Neural cell (in vitro differentiated cells): ENCODE results near the gene RIMS4. TPM values are rescaled to one million over a fixed set of nuclear protein-coding genes. Genes with fewer than 3 reads are reported as not detected.

Experiments
- H2AFZ ChIP-seq: fragments of 200-600, 300-800 bp; sonication (generic), shearing (Covaris generic); 2 replicates; pipeline ENCODE4 v1.6.0; 2014; ENCODE audit warnings: low read depth, mild to moderate bottlenecking, antibody characterized with exemption, low read length, moderate library complexity
- H3F3A ChIP-seq: fragments of 200-600 bp; shearing (Covaris generic); 2 replicates; pipeline ENCODE4 v1.6.1; 2016; ENCODE audit warnings: mild to moderate bottlenecking, moderate library complexity, mixed read lengths, antibody characterized with exemption, low read length; ENCODE audit not compliant: insufficient read depth, poor library complexity, severe bottlenecking
- H3K27ac ChIP-seq: fragments of 200-600, 300-800 bp; sonication (generic), shearing (Covaris generic); 2 replicates; pipeline ENCODE4 v1.5.1; 2014; ENCODE audit warnings: mild to moderate bottlenecking, low read length, moderate library complexity
- H3K27me3 ChIP-seq: fragments of 300-800, 200-600 bp; sonication (generic), shearing (Covaris generic); 2 replicates; pipeline ENCODE4 v1.6.0; 2014; ENCODE audit warnings: mild to moderate bottlenecking, low read depth, low read length, moderate library complexity; ENCODE audit not compliant: insufficient read depth
- H3K36me3 ChIP-seq: fragments of 300-800, 200-600 bp; sonication (generic), shearing (Covaris generic); 2 replicates; pipeline ENCODE4 v1.5.1; 2014; ENCODE audit warnings: mild to moderate bottlenecking, antibody characterized with exemption, low read length, moderate library complexity; ENCODE audit not compliant: insufficient read depth
- H3K4me2 ChIP-seq: fragments of 300-800, 200-600 bp; sonication (generic), shearing (Covaris generic); 2 replicates; pipeline ENCODE4 v1.6.0; 2014; ENCODE audit warnings: mild to moderate bottlenecking, low read length
- H3K4me3 ChIP-seq: fragments of 300-800, 200-600 bp; sonication (generic), shearing (Covaris generic); 2 replicates; pipeline ENCODE4 v1.5.1; 2014; ENCODE audit warnings: mild to moderate bottlenecking, low read length, moderate library complexity
- H3K79me2 ChIP-seq: fragments of 200-600 bp; shearing (Covaris generic); replicated peaks from 2 replicates; pipeline ENCODE4 v1.6.0; 2014; ENCODE audit warnings: mild to moderate bottlenecking, low read length, moderate library complexity; ENCODE audit not compliant: insufficient read depth
- H3K9ac ChIP-seq: fragments of 300-800, 200-600 bp; sonication (generic), shearing (Covaris generic); 2 replicates; pipeline ENCODE4 v1.6.1; 2016; ENCODE audit warnings: mild to moderate bottlenecking, low read length, mixed read lengths
- H3K9me2 ChIP-seq: fragments of 200-600 bp; shearing (Covaris generic); 2 replicates; pipeline ENCODE4 v1.6.1; 2016; ENCODE audit warnings: mild to moderate bottlenecking, low read length, mixed read lengths; ENCODE audit not compliant: insufficient read depth
- H3K9me3 ChIP-seq: fragments of 200-600, 300-800 bp; sonication (generic), shearing (Covaris generic); 2 replicates; pipeline ENCODE4 v1.6.1; 2016; ENCODE audit warnings: mild to moderate bottlenecking, mixed run types, low read length, moderate library complexity, mixed read lengths
- H4K20me1 ChIP-seq: fragments of 200-600 bp; shearing (Covaris generic); 2 replicates; pipeline ENCODE4 v1.6.1; 2016; ENCODE audit warnings: mild to moderate bottlenecking, mixed run types; ENCODE audit not compliant: insufficient read depth
- EP300 ChIP-seq: fragments of 450-650 bp; conservative IDR thresholded peaks from 2 replicates; pipeline ENCODE4 v1.6.1; 2014; ENCODE audit warnings: antibody characterized with exemption, mild to moderate bottlenecking, moderate library complexity; ENCODE audit not compliant: poor library complexity, severe bottlenecking
- EZH2 ChIP-seq: fragments of 200-600, 300-800 bp; shearing (Covaris generic), sonication (generic); IDR thresholded peaks from 2 replicates; pipeline ENCODE4 v1.6.1; 2014; ENCODE audit warnings: antibody characterized with exemption, low read length, borderline replicate concordance, mild to moderate bottlenecking; ENCODE audit not compliant: insufficient read depth, poor library complexity, severe bottlenecking
- MXI1 ChIP-seq: fragments of 450-650 bp; conservative IDR thresholded peaks from 2 replicates; pipeline ENCODE4 v1.6.1; 2014; ENCODE audit warnings: antibody characterized with exemption, mild to moderate bottlenecking; ENCODE audit not compliant: poor library complexity, severe bottlenecking
- POLR2AphosphoS5 ChIP-seq: IDR thresholded peaks from 2 replicates; pipeline ENCODE4 v1.6.1; 2012
- RAD21 ChIP-seq: fragments of 450-650 bp; conservative IDR thresholded peaks from 2 replicates; pipeline ENCODE4 v1.6.1; 2014; ENCODE audit warnings: antibody characterized with exemption, mild to moderate bottlenecking, moderate library complexity
- SMC3 ChIP-seq: fragments of 450-650 bp; conservative IDR thresholded peaks from 2 replicates; pipeline ENCODE4 v1.6.1; 2014; ENCODE audit warnings: antibody characterized with exemption, mild to moderate bottlenecking, moderate library complexity; ENCODE audit not compliant: poor library complexity
- TAF1 ChIP-seq: IDR thresholded peaks from 2 replicates; pipeline ENCODE4 v1.6.1; 2012; ENCODE audit warnings: low read depth
- polyA plus RNA-seq: library from polyadenylated mRNA; depleted of rRNA; stranded (reverse); fragments of >200 nt; gene quantifications from 2 replicates; pipeline ENCODE4 v1.2.3, GENCODE V29; 2014
- TF ChIP-seq, protein P1 (sequence below): fragments of 450-650 bp; IDR thresholded peaks from 2 replicates; pipeline ENCODE4 v1.5.1; 2014; ENCODE audit warnings: antibody characterized with exemption, mild to moderate bottlenecking, moderate library complexity; ENCODE audit not compliant: poor library complexity, severe bottlenecking
- TF ChIP-seq, protein P2 (sequence below): IDR thresholded peaks from 2 replicates; pipeline ENCODE4 v1.6.1; 2012; ENCODE audit warnings: borderline replicate concordance

The RIMS4 gene
- polyA plus RNA-seq, 1 donor from 2014 or later = 40.6 TPM

DNA sequence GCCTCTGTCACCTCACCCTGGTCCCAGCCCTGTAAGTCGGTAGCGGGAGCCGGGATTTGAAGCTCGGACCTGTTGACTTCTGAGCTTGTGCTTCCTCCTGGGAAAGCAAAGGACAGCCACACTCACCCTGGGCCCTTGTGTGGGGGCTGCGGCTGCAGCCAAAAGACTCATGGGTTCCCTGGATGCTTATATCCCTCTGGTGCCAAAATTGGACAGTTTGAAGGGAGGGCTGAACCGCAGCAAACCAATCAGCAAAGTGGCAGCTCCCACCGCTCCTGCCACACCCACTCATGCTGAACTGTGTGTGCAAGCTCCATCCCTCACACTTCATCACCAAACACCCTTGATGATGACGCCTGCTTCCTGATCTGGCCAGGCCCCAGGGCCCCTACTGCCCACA, 99.1 kb downstream of the RIMS4 start:
- Histone ChIP-seq H3K27ac (no peak overlapping the region), H3K9ac (no peak overlapping the region), H3K9me2 (no peaks in the 10 kb centered on the region), H4K20me1 (no peaks in the 10 kb centered on the region), H3K79me2 (no peaks in the 10 kb centered on the region), H3K9me3 (no peaks in the 10 kb centered on the region), H2AFZ (no peak overlapping the region), H3K36me3 (no peaks in the 10 kb centered on the region), H3K4me3 (no peak overlapping the region), H3K27me3 (no peaks in the 10 kb centered on the region), H3K4me2 (no peak overlapping the region), H3F3A (no peaks in the 10 kb centered on the region)
- TF ChIP-seq, protein P1, sequence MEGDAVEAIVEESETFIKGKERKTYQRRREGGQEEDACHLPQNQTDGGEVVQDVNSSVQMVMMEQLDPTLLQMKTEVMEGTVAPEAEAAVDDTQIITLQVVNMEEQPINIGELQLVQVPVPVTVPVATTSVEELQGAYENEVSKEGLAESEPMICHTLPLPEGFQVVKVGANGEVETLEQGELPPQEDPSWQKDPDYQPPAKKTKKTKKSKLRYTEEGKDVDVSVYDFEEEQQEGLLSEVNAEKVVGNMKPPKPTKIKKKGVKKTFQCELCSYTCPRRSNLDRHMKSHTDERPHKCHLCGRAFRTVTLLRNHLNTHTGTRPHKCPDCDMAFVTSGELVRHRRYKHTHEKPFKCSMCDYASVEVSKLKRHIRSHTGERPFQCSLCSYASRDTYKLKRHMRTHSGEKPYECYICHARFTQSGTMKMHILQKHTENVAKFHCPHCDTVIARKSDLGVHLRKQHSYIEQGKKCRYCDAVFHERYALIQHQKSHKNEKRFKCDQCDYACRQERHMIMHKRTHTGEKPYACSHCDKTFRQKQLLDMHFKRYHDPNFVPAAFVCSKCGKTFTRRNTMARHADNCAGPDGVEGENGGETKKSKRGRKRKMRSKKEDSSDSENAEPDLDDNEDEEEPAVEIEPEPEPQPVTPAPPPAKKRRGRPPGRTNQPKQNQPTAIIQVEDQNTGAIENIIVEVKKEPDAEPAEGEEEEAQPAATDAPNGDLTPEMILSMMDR = no peak
- TF ChIP-seq, protein P2, sequence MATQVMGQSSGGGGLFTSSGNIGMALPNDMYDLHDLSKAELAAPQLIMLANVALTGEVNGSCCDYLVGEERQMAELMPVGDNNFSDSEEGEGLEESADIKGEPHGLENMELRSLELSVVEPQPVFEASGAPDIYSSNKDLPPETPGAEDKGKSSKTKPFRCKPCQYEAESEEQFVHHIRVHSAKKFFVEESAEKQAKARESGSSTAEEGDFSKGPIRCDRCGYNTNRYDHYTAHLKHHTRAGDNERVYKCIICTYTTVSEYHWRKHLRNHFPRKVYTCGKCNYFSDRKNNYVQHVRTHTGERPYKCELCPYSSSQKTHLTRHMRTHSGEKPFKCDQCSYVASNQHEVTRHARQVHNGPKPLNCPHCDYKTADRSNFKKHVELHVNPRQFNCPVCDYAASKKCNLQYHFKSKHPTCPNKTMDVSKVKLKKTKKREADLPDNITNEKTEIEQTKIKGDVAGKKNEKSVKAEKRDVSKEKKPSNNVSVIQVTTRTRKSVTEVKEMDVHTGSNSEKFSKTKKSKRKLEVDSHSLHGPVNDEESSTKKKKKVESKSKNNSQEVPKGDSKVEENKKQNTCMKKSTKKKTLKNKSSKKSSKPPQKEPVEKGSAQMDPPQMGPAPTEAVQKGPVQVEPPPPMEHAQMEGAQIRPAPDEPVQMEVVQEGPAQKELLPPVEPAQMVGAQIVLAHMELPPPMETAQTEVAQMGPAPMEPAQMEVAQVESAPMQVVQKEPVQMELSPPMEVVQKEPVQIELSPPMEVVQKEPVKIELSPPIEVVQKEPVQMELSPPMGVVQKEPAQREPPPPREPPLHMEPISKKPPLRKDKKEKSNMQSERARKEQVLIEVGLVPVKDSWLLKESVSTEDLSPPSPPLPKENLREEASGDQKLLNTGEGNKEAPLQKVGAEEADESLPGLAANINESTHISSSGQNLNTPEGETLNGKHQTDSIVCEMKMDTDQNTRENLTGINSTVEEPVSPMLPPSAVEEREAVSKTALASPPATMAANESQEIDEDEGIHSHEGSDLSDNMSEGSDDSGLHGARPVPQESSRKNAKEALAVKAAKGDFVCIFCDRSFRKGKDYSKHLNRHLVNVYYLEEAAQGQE = no peak
- TF ChIP-seq POLR2AphosphoS5 = no peak

DNA sequence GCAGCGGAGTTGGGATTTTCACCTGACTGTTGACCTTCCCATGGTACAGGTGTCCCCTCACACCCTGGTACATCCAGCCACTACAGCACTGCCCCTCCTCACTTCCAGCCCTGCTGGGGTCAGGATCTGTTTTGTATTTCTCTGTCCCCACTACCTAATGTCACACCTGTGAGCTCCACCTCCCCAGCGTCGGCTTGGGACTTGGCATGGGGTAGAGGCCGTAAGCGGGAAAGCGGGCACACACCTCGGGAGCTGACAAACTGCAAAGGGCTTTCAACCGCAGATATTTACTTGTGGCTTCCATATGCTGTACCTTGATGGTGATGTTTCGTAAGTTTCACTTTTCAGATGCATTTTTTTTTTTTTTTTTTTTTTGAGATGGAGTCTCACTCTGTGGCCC, 100.5 kb downstream of the RIMS4 start:
- no peak for TF ChIP-seq SMC3
- TF ChIP-seq RAD21 = no peak
- no peak for TF ChIP-seq POLR2AphosphoS5
- no peak for TF ChIP-seq EP300
- TF ChIP-seq, protein P2 = no peak
- no peak for TF ChIP-seq MXI1
- TF ChIP-seq, protein P1 = no peak
- no peak for TF ChIP-seq EZH2
- TF ChIP-seq TAF1 = no peak
- H3K9ac ChIP-seq = no peak overlapping the region

More for the DNA sequence above, 100.5 kb downstream of the RIMS4 start:
- Histone ChIP-seq H4K20me1 (no peaks in the 10 kb centered on the region), H3K79me2 (no peaks in the 10 kb centered on the region), H3K36me3 (no peaks in the 10 kb centered on the region), H3F3A (no peaks in the 10 kb centered on the region), H3K4me2 (no peak overlapping the region), H3K27ac (no peak overlapping the region), H3K9me2 (no peaks in the 10 kb centered on the region), H3K9me3 (no peaks in the 10 kb centered on the region), H2AFZ (no peak overlapping the region), H3K27me3 (no peaks in the 10 kb centered on the region), H3K4me3 (no peak overlapping the region)
